PC-3 (cell line): ENCODE data around the gene TMEM91.

Source experiments
- EZH2 ChIP-seq: fragments of 300-600 bp; sonication (generic); IDR thresholded peaks from one replicate; pipeline ENCODE4 v1.6.1; 2017; ENCODE audit warnings: antibody characterized with exemption, mild to moderate bottlenecking, low read length; ENCODE audit not compliant: unreplicated experiment
- TF ChIP-seq, protein P1 (sequence below): fragments of 300-600 bp; sonication (generic); conservative IDR thresholded peaks from 2 replicates; pipeline ENCODE4 v1.5.1; 2017; ENCODE audit warnings: antibody characterized with exemption, low read depth, mild to moderate bottlenecking, low read length

GRCh38 chr19:41420101-41420880 is 44.0 kb downstream of the TMEM91 start:
- TF ChIP-seq EZH2 = no peak
- TF ChIP-seq, protein P1, sequence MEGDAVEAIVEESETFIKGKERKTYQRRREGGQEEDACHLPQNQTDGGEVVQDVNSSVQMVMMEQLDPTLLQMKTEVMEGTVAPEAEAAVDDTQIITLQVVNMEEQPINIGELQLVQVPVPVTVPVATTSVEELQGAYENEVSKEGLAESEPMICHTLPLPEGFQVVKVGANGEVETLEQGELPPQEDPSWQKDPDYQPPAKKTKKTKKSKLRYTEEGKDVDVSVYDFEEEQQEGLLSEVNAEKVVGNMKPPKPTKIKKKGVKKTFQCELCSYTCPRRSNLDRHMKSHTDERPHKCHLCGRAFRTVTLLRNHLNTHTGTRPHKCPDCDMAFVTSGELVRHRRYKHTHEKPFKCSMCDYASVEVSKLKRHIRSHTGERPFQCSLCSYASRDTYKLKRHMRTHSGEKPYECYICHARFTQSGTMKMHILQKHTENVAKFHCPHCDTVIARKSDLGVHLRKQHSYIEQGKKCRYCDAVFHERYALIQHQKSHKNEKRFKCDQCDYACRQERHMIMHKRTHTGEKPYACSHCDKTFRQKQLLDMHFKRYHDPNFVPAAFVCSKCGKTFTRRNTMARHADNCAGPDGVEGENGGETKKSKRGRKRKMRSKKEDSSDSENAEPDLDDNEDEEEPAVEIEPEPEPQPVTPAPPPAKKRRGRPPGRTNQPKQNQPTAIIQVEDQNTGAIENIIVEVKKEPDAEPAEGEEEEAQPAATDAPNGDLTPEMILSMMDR = no peak
